Measurements from ENCODE around the gene SH3RF3.

SH3RF3 gene

DNA sequence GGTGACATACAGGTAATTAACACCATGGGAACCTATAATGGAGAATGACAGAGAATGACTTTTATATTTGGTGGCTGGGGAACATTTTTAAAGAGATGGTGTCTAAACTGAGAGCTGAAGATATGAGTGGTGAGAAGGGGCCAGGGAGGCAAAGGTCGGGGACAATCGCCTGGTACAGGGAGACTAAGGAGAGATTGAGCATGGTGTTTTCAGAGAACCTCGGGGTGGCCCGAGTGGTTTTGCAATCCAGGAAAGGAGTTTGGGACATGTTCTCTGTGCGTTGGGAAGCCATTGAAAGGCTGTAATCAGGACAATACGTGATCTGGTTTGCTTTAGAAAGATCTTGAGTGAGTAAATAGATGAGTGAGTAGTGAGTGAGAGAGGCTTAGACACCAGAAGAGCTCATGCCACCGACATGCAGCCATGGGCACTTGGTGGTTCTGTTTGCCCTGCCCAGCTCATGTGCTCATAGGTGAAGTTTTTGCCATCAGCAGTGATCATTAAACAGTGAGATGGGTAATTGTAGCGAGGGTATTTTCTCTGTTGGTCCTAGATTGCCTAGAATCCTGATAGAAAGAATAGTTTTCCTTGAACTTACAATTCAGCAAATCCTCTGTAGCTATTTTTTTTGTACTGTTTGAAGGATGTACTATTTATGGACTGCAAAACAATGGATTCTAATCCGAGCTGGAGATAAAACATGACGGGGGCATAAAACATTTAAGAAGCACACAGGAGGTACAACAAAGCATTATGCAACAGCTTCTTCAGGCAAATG is 114.7 kb downstream of the SH3RF3 start:
- TF ChIP-seq, protein P1, sequence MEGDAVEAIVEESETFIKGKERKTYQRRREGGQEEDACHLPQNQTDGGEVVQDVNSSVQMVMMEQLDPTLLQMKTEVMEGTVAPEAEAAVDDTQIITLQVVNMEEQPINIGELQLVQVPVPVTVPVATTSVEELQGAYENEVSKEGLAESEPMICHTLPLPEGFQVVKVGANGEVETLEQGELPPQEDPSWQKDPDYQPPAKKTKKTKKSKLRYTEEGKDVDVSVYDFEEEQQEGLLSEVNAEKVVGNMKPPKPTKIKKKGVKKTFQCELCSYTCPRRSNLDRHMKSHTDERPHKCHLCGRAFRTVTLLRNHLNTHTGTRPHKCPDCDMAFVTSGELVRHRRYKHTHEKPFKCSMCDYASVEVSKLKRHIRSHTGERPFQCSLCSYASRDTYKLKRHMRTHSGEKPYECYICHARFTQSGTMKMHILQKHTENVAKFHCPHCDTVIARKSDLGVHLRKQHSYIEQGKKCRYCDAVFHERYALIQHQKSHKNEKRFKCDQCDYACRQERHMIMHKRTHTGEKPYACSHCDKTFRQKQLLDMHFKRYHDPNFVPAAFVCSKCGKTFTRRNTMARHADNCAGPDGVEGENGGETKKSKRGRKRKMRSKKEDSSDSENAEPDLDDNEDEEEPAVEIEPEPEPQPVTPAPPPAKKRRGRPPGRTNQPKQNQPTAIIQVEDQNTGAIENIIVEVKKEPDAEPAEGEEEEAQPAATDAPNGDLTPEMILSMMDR (IDR thresholded peaks at IDR 0.05; ENCODE audit: low read length, missing control alignments): no peak
- H3K4me3 ChIP-seq (replicated peaks; ENCODE audit: low read depth, low read length): no peak overlapping the region
- DNase-seq (ENCODE audit: low read depth): peak; percentile 71

DNA sequence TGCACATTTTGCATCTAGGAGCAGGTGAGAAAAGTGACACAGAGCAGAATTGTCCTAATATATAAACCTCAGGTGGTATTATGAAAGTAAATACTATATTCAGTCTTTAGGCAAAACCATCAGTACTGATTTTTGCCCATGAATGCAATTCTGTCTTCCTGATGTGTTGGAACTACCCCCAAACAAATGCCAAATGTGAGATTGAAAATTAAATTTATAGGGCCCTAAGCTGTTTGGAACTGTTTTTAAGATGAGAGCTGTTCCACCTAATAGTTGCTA is 115.2 kb downstream of the SH3RF3 start:
- TF ChIP-seq, protein P1 (IDR thresholded peaks at IDR 0.05; ENCODE audit: low read length, missing control alignments): no peak
- no peak for DNase-seq (ENCODE audit: low read depth)
- H3K4me3 ChIP-seq (replicated peaks; ENCODE audit: low read depth, low read length): no peak overlapping the region

DNA sequence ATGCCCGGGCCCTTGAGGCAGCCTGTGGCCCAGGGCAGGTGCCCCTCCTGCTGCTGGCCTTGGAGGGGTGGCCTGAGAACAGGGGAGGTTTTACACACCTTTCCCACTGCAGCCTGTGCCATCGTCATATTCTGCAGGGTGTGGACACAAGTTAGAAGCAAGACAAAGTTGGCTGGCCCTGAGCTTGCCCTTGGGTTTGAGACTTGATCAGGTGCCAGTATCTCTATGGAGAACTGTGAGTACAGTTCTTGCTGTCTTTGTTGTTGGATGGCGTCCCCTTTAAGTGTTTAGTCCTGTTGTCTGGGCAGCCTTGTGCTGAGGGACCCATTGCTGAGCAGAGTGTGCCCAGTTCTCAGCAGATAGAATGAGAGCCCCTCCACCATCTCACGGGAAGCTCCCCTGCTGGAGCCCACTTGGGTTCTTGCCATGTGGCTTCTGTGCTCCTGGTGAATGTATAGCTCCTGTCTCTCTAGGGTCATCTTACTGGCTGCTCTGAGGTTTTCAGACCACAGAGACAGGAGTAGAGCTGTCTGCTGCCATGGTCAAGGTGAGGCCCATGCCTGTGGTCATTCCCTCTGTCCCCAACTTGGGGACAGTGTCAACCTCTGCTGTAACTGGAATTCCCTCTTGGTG is 115.9 kb downstream of the SH3RF3 start:
- no peak for DNase-seq (ENCODE audit: low read depth)
- H3K4me3 ChIP-seq (replicated peaks; ENCODE audit: low read depth, low read length): no peak overlapping the region
- TF ChIP-seq, protein P1 (IDR thresholded peaks at IDR 0.05; ENCODE audit: low read length, missing control alignments): no peak

DNA sequence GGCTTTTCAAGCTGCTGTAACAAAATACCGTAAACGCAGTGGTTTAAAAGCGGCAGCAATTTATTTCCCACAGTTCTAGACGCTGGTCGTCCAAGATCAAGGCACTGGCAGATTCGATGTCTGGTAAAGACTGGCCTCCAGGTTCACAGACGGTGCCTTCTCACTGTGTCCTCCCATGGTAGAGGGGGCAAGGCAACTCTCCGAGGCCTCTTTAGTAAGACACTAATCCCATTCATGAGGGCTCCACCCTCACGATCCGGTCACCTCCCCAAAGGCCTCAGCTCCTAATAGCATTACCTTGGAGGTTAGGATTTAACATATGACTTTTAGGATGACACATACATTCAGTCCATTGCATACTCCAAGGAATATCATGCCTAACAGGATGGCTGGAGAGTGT is 117.2 kb downstream of the SH3RF3 start:
- H3K4me3 ChIP-seq (replicated peaks; ENCODE audit: low read depth, low read length): no peak overlapping the region
- no peak for DNase-seq (ENCODE audit: low read depth)
- TF ChIP-seq, protein P1 (IDR thresholded peaks at IDR 0.05; ENCODE audit: low read length, missing control alignments): no peak

DNA sequence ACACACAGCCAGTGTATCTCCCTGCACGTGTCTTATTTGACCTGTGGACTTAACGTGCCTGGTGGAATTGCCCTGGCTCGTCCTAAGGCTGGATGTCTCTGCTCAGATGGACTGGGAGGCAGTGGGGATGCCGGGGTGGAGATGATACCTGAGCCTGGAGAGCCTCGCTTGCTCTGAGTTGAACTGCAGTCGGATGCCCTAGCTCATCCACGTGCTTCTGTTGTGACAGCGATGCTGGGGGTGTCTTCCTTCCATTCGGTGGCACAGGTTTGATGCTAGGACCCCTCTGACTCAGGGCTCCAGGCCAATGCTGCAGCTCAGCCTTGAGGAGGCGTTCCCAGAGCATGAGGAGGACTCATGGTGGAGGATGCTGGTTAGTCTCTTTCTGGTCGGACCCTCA is 117.6 kb downstream of the SH3RF3 start:
- TF ChIP-seq, protein P1 (IDR thresholded peaks at IDR 0.05; ENCODE audit: low read length, missing control alignments): no peak
- H3K4me3 ChIP-seq (replicated peaks; ENCODE audit: low read depth, low read length): no peak overlapping the region
- no peak for DNase-seq (ENCODE audit: low read depth)

DNA sequence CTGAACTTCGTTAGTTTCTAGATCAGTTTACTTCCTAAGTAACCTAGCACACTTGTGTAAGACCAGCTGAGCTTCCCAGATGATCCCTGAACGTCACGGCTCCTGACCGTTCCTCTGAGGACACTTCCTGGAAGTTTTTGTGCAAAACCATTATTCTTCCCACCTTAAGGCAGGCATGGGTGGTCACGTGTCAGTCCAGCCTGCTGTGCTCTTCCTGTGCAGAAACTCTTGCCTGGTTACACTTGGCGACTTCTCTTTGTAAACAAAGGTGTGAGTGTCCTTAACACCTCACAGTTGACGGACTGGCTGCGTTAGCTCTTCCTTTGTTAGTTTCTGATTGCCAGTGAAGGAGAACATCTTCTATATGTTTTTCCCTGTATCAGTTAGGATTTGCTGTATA is 118.3 kb downstream of the SH3RF3 start:
- no peak for DNase-seq (ENCODE audit: low read depth)
- TF ChIP-seq, protein P1 (IDR thresholded peaks at IDR 0.05; ENCODE audit: low read length, missing control alignments): no peak
- H3K4me3 ChIP-seq (replicated peaks; ENCODE audit: low read depth, low read length): no peak overlapping the region

DNA sequence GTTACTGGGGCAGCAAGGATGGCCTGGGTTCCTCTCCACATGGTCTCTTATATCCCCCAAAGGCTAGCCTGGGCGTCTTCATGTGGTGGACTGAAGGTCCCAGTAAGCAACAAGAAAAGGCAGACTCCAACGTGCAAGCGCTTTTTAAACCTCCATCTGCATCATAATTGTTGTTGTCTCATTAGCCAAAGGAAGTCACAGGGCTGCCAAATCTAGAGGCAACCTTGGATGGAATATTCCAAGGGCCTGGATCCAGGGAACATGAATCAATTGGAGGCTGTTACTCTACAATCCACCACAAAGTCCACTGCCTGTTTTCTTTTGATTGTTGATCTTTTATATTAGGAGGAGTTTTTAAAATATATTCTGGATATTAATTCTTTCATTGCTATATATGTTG is 118.8 kb downstream of the SH3RF3 start:
- H3K4me3 ChIP-seq (replicated peaks; ENCODE audit: low read depth, low read length): no peak overlapping the region
- TF ChIP-seq, protein P1 (IDR thresholded peaks at IDR 0.05; ENCODE audit: low read length, missing control alignments): no peak
- DNase-seq (ENCODE audit: low read depth): peak; percentile 18
